MM.1S (cell line): ENCODE data around the gene SH3RF3.

Source experiments
- DNase-seq: peaks from one replicate; pipeline ENCODE4 v3.0.0-alpha.2; 2015
- H2AFZ ChIP-seq: fragments of 300-600 bp; sonication (generic); 2 replicates; pipeline ENCODE4 v1.6.0; 2016; ENCODE audit warnings: antibody characterized with exemption, low read length
- H3F3A ChIP-seq: fragments of 300-600 bp; sonication (generic); 2 replicates; pipeline ENCODE4 v1.6.1; 2016; ENCODE audit warnings: mild to moderate bottlenecking, antibody characterized with exemption, low read length, moderate library complexity, mixed read lengths; ENCODE audit not compliant: insufficient read depth
- H3K27ac ChIP-seq: fragments of 300-600 bp; sonication (generic); 2 replicates; pipeline ENCODE4 v1.5.1; 2016; ENCODE audit warnings: mild to moderate bottlenecking, low read length
- H3K27me3 ChIP-seq: fragments of 300-600 bp; sonication (generic); replicated peaks from 2 replicates; pipeline ENCODE4 v1.6.0; 2016; ENCODE audit warnings: low read length; ENCODE audit not compliant: insufficient read depth
- H3K36me3 ChIP-seq: fragments of 300-600 bp; sonication (generic); replicated peaks from 2 replicates; pipeline ENCODE4 v1.6.1; 2016; ENCODE audit warnings: mild to moderate bottlenecking, low read length, mixed read lengths; ENCODE audit not compliant: insufficient read depth
- H3K4me1 ChIP-seq: fragments of 300-600 bp; sonication (generic); 2 replicates; pipeline ENCODE4 v1.6.1; 2016; ENCODE audit warnings: low read length, mixed read lengths
- H3K4me2 ChIP-seq: fragments of 300-600 bp; sonication (generic); 2 replicates; pipeline ENCODE4 v1.6.0; 2016; ENCODE audit warnings: low read depth, low read length
- H3K4me3 ChIP-seq: fragments of 300-600 bp; sonication (generic); 2 replicates; pipeline ENCODE4 v1.5.1; 2016; ENCODE audit warnings: low read length, mixed read lengths
- H3K79me2 ChIP-seq: fragments of 300-600 bp; sonication (generic); 2 replicates; pipeline ENCODE4 v1.6.1; 2016; ENCODE audit warnings: mixed run types, low read length, mixed read lengths
- H3K9ac ChIP-seq: fragments of 300-600 bp; sonication (generic); 2 replicates; pipeline ENCODE4 v1.6.1; 2016; ENCODE audit warnings: low read length, mixed read lengths
- H3K9me2 ChIP-seq: fragments of 300-600 bp; sonication (generic); replicated peaks from 2 replicates; pipeline ENCODE4 v1.6.1; 2016; ENCODE audit warnings: mild to moderate bottlenecking, low read length, mixed read lengths; ENCODE audit not compliant: insufficient read depth
- H3K9me3 ChIP-seq: fragments of 300-600 bp; sonication (generic); replicated peaks from 2 replicates; pipeline ENCODE4 v1.6.1; 2016; ENCODE audit warnings: mild to moderate bottlenecking, low read length, mixed read lengths; ENCODE audit not compliant: insufficient read depth
- H4K20me1 ChIP-seq: fragments of 300-600 bp; sonication (generic); 2 replicates; pipeline ENCODE4 v1.6.1; 2016; ENCODE audit warnings: mild to moderate bottlenecking, low read length, moderate library complexity, mixed read lengths; ENCODE audit not compliant: insufficient read depth
- EZH2 ChIP-seq: fragments of 300-600 bp; sonication (generic); optimal IDR thresholded peaks from 2 replicates; pipeline ENCODE3; 2017; ENCODE audit warnings: low read depth, mild to moderate bottlenecking, antibody characterized with exemption, low read length, mixed read lengths
- EZH2phosphoT487 ChIP-seq: fragments of 300-600 bp; sonication (generic); IDR thresholded peaks from 2 replicates; pipeline ENCODE4 v1.6.1; 2018; ENCODE audit warnings: antibody characterized with exemption, low read length
- TF ChIP-seq, protein P1 (sequence below): fragments of 300-600 bp; sonication (generic); IDR thresholded peaks from 2 replicates; pipeline ENCODE4 v1.5.1; 2016; ENCODE audit warnings: antibody characterized with exemption, low read length, mixed read lengths

The SH3RF3 gene

DNA sequence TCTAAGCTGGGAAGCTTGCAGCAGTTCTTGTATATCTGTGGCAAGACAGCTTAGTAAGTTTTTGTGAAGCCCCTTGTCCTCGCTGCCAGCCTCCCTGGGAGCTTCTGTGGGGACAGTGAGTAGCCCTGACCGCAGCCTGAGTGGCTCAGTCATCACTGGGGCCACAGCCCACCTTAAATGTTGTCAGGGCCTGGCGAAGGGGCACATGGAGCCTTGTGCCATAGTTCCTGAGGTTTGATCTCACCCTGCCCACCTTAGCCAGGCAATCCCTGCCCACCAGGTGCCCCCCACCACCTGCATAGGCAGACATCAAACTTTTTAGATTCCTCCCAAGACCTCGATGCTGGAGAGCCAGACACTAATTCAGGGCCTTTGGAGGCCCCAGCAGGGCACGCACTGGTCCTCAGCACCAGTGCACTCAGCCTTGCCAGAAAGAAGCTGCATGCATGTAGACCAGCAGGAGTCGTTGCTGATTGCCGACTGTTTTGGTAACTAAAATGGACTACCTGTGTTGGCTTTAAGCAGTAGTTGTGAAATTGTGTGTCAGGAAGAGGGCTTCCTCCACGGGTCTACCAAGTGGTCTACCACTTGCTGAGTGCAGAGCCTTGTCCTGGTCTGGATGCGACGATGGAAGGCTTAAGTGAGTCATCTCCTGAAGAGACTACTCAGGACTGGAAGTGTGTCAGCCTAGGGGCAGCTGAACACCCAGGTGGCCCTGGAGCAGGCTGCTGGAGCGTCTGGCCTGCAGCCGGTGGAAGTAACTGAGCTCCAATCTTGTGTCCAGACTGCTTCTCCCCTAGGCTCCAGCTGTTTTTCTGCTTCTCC lies 251.7 kb downstream of the SH3RF3 start:
- Histone ChIP-seq H3K4me2 (no peak overlapping the region), H3K9me3 (no peaks in the 10 kb centered on the region), H3K4me3 (no peak overlapping the region), H2AFZ (no peak overlapping the region), H4K20me1 (no peaks in the 10 kb centered on the region), H3K36me3 (no peaks in the 10 kb centered on the region), H3K4me1 (no peaks in the 10 kb centered on the region), H3K79me2 (no peaks in the 10 kb centered on the region), H3K27ac (no peak overlapping the region), H3K27me3 (no peaks in the 10 kb centered on the region), H3F3A (no peaks in the 10 kb centered on the region), H3K9me2 (no peaks in the 10 kb centered on the region), H3K9ac (no peak overlapping the region)
- DNase-seq = no peak
- TF ChIP-seq EZH2 (no peak), EZH2phosphoT487 (no peak)
- TF ChIP-seq, protein P1, sequence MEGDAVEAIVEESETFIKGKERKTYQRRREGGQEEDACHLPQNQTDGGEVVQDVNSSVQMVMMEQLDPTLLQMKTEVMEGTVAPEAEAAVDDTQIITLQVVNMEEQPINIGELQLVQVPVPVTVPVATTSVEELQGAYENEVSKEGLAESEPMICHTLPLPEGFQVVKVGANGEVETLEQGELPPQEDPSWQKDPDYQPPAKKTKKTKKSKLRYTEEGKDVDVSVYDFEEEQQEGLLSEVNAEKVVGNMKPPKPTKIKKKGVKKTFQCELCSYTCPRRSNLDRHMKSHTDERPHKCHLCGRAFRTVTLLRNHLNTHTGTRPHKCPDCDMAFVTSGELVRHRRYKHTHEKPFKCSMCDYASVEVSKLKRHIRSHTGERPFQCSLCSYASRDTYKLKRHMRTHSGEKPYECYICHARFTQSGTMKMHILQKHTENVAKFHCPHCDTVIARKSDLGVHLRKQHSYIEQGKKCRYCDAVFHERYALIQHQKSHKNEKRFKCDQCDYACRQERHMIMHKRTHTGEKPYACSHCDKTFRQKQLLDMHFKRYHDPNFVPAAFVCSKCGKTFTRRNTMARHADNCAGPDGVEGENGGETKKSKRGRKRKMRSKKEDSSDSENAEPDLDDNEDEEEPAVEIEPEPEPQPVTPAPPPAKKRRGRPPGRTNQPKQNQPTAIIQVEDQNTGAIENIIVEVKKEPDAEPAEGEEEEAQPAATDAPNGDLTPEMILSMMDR = no peak

DNA sequence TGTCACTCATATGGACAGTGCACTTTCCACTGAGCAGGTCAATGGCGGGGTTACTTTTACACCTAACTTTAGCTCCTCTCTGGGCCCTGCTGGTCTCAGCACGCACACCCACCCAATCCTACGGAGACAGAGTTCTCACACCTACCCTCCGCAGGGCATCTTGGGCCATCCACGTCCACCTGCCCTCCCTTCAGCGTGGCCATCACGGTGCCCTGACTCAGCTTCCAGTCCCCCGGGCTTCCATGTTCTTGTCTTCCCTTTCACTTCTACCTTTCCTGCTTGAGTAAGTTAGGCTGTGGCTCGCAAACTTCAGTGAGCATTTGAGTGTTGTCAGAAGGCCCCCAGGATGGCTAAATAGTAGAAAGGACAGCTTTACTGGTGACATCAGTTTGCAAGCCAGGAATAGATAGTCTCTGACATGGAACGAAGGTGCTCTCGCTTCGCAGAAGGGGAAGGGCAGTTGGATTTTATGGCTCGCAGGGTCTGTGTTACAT lies 252.4 kb downstream of the SH3RF3 start:
- Histone ChIP-seq H4K20me1 (no peaks in the 10 kb centered on the region), H3K4me3 (no peak overlapping the region), H3K4me2 (no peak overlapping the region), H3K36me3 (no peaks in the 10 kb centered on the region), H3F3A (no peaks in the 10 kb centered on the region), H3K9me3 (no peaks in the 10 kb centered on the region), H3K79me2 (no peaks in the 10 kb centered on the region), H3K27ac (no peak overlapping the region), H3K9ac (no peak overlapping the region), H3K9me2 (no peaks in the 10 kb centered on the region), H3K4me1 (no peaks in the 10 kb centered on the region), H3K27me3 (no peaks in the 10 kb centered on the region), H2AFZ (no peak overlapping the region)
- no peak for TF ChIP-seq EZH2
- TF ChIP-seq, protein P1 = no peak
- no peak for DNase-seq

DNA sequence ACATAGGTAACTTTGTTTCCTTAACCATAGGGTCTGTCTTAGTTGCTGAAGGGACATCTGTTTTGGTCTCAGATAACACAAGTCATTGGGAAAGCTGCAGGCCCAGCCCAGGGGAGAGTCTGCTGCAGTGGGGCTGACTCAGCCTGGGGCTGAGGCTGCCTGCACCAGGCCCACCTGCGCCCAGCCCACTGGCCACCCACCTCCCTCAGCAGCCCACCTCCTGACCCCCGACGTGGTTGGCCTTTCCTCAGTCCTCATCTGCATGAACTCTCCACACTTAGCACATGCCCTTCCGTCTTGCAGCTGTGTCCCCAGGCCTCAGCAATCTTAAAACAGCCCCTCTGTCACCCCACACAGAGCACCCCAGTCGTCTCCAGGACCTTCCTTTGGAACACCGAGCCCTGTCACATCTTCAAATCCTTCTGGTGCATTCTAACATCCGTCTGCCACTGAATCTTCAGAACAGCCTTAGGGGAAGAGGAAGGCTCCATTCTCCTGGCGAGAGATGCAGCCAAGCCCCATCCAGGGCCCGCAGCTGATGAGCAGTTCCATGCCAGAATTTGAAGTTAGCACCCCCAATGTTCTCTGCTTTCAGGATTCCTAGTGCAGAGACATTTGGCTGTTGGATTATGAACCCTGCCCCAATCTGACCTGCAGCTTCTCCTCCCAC lies 253.4 kb downstream of the SH3RF3 start:
- Histone ChIP-seq H3F3A (no peaks in the 10 kb centered on the region), H3K4me3 (no peak overlapping the region), H3K79me2 (no peaks in the 10 kb centered on the region), H3K36me3 (no peaks in the 10 kb centered on the region), H3K4me1 (no peaks in the 10 kb centered on the region), H3K27me3 (no peaks in the 10 kb centered on the region), H2AFZ (no peak overlapping the region), H3K9ac (no peak overlapping the region), H4K20me1 (no peaks in the 10 kb centered on the region), H3K4me2 (no peak overlapping the region), H3K9me3 (no peaks in the 10 kb centered on the region), H3K27ac (no peak overlapping the region), H3K9me2 (no peaks in the 10 kb centered on the region)
- TF ChIP-seq, protein P1 = no peak
- TF ChIP-seq EZH2phosphoT487 = no peak
- no peak for TF ChIP-seq EZH2
- no peak for DNase-seq
